Putamen (tissue), 1 donor: Measurements from ENCODE around the gene CCDC85A.

Experiments
- DNase-seq: peaks from one replicate; pipeline ENCODE4 v3.0.0-alpha.2; 2016; ENCODE audit warnings: low spot score

CCDC85A gene

DNA sequence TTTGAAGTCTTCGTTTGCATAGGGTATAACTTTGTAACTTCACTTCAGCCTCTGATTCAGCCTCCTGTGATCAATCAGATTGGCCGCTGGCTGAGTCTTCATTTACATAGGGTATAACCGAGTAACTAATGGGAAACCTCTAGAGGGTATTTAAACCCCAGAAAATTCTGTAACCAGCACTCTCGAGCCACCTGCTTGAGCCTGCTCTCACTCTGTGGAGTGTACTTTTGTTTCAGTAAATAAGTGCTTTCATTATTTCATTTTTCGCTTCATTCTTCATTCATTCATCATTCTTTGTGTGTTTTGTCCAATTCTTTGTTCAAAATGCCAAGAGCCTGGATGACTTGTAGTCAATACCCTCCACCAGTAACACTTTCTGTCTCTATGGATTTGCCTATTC, 56.4 kb downstream of the CCDC85A start:
- no peak for DNase-seq

DNA sequence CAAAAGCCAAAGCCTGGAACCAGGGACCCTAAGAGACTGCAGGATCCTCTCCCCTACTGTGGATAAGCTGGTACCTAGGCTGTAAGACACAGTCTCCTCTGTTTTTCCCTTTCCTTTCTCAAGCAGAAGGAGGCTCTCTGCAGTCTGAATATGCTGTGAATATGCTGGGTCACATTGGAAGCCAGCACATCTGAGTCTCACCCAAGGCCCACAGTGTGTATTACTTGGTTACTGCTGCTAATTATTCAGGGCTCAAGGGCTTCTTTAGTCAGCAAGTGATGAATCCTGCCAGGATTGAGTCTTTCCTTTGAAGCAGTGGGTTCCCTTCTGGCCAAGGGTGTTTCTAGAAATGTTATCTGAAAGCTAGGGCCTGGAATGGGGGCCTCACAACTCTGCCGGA, 60.7 kb downstream of the CCDC85A start:
- DNase-seq = no peak

GRCh38 chr2:56244911-56245530, 61.2 kb downstream of the CCDC85A start:
- DNase-seq = no peak

GRCh38 chr2:56248965-56249742, 65.4 kb downstream of the CCDC85A start:
- no peak for DNase-seq

- DNase-seq = no peak
These were observed 66.5 kb downstream of the CCDC85A start for GRCh38 chr2:56250153-56250729.

GRCh38 chr2:56260415-56260814, 76.6 kb downstream of the CCDC85A start:
- DNase-seq = no peak

DNA sequence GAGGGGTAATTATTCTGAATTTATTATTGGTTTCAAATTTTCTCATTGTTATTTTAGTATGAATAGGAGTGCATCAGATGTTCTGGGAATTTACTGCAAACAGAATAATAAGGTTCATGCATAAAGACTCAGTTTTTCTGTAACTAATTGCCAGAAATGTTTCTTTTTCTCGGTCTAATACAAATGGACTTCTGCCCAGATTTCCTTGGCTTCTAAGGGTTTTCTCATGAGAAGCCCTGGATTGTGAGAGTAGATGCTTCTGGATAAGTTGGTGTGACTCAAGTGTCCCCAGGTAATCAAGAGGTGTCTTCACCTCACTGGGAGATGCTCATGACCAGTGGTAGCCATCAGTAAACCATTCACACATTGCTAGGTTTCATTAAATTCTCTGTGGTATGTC, 78.5 kb downstream of the CCDC85A start:
- DNase-seq = no peak

GRCh38 chr2:56263876-56264275, 80.1 kb downstream of the CCDC85A start:
- DNase-seq = no peak

GRCh38 chr2:56266761-56267414, 83.1 kb downstream of the CCDC85A start:
- no peak for DNase-seq

DNA sequence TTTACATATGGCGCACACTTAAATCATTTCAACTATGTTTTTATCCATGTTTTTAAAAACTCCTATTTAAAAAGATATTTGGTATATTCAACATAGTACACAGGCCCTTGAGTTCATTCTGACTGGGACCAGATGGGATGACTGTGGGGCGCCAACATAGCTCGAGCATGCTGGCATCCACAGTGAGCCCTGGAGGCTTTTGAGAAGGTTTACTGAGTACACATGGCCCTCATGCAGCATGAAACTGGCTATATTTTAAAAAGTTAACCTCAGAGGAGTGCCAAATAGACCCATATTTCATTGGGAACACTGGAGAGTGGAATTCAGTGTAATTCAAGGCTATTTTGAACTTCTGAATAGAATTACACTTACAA, 83.6 kb downstream of the CCDC85A start:
- DNase-seq = no peak

GRCh38 chr2:56268856-56269255, 85.1 kb downstream of the CCDC85A start:
- no peak for DNase-seq

DNA sequence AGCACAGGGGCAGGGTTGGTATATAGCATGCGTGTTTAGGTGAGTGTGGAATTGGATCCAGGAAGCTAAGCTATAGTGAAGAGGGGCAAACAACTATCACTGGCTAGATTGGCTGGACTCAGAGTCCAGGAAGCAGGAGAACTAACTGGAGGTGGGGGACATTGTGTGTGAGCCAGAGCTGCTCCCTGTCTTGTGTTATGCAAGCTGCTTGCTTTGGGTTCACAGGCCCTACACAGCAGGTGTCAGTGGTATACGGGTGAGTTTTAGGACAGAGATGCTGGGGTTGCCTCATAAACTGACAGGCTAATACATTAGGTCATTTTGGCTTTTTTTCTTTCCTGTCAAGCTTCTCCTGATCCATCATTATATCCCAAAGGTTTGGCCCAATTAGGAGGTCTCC, 87.5 kb downstream of the CCDC85A start:
- no peak for DNase-seq

DNA sequence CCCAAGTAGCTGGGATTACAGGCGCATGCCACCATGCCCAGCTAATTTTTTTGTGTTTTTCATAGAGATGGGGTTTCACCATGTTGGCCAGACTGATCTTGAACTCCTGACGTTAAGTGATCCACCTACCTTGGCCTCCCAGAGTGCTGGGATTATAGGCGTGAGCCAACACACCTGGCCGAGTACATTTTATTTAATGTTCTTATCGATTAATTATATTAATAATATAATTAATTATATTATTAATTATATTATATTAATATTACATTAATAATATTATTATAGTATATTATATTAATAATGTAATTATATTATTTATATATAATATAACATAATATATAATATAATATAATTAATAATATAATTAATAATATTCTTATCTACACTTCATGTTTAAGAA, 101.4 kb downstream of the CCDC85A start:
- no peak for DNase-seq

GRCh38 chr2:56286936-56287335, 103.1 kb downstream of the CCDC85A start:
- no peak for DNase-seq

DNA sequence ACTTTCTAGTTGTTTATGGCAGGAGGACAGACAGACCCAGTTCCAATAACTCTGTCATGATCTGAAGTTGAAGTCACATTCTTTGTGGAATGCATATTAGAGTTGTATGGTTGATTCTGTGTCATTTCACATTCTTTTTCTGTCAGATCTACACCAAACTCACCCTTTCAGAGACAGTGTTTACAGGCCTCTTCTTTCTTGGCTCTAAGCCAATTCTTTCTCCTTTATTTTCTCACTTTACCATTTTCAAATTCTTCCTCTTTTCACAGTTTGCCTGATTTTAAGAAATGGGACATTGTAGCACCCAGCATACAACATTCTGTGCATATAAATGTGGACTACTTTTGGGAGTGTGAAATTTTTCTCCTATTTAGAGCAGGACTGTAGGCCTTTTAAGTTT, 103.7 kb downstream of the CCDC85A start:
- DNase-seq = no peak

DNA sequence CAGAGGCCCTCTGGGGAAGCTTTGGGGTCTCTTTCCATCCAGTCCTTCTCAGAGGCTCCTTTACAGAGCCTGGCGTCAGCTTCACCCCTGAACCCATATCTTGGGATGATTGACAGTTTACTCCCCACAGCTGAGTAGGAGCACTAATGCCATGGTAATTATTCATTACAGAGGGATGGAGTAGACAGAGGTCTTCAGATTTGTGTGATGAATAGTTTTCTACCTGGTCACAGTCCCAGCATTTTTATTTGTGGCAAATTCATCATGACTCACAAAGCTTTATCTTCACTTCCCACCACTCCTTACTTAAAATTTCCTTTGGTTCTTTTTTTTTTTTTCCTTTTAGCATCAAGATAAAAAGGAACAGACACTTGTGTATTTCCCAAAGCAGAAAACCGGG, 104.2 kb downstream of the CCDC85A start:
- DNase-seq = no peak

GRCh38 chr2:56288838-56289580, 105.2 kb downstream of the CCDC85A start:
- no peak for DNase-seq

GRCh38 chr2:56291711-56292110, 107.9 kb downstream of the CCDC85A start:
- DNase-seq = no peak

DNA sequence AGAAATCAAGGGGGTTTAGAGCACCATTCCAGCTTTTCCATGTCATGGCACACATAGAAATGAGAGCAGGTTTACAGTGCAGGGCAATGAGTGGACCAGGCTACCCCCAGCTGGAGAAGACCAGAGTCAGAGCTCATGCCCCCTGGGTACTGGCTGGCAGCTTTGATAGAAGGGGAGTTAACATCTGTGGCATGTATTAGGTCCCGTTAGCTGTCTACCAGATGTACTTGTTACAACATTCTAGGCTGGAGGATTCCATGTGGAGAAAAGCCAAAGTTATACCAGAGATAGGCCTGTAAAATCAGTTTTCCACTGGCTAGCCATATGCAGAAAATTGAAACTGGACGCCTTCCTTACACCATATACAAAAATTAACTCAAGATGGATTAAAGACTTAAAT, 109.2 kb downstream of the CCDC85A start:
- no peak for DNase-seq

DNA sequence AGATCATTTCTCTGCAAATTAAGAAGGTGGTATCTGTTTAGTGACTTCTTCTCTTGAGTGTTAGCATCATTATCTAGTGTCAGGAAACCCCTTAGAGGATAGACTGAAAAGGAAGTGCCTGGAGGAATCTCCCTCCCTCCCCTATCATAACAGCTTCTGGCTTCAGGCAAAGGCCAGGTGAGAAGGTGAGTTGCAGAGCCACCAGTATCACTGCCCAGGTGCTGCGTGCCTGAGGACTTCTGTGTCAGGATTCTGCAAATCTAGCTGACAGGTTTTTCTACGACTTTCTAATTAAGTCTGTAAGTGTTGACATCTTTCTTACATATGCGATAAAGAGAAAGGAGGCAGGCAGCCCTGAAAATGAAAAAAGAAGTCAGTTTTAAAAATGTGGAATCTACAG, 111.9 kb downstream of the CCDC85A start:
- no peak for DNase-seq

DNA sequence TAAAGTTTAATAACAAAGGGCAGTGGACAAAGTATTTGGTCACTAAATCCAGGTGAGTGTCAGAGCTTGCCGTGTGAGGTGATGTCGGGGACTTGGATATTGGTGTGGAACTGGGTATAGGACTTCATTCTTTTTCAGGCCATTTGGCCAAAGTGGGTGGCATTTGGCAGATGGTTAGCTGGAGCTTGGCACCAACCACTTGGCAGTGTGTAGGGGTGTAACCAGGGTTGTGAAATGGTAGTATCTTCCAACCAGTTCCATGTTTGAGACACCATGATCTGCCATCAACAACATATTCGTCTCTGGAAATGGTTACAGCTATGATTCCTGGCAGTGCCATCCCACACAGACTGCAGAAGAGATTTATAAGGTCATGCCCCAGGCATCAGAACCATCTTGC, 113.9 kb downstream of the CCDC85A start:
- no peak for DNase-seq

DNA sequence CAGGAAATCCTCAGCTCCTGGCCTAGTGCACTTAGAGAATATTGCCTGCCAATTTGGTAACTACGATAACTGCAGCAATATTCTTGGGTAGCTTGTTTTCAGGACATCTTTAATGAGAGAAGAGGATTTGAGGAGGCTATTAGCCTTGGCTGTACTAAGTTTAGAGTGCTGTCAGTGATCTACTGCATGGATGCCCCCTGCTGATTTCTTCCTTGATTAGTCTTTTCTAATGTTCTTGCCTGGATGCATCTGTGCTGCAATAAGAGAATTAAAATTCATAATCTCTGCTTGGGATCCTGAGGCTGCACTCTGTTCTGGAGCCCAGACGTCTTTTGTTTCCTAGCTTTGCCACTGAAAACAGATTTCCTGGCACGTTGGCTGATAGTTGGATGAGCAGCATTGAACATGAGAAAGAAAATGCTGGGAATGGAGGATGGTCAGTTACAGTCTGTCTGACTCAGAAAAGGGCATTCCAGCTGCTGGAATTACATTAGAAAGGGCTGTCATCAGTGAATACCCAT, 115.4 kb downstream of the CCDC85A start:
- no peak for DNase-seq
